ENCODE measurements around the gene TPM2.

TPM2 gene

GRCh38 chr9:35718721-35719511 lies 29.2 kb upstream of the TPM2 start:
- DNase-seq (ENCODE audit: low read depth, low spot score), result peak; percentile 64
- peak overlapping the region; percentile 73 for H3K27ac ChIP-seq

GRCh38 chr9:35717132-35717870 lies 27.6 kb upstream of the TPM2 start:
- DNase-seq (ENCODE audit: low read depth, low spot score), result no peak
- H3K27ac ChIP-seq, result no peak overlapping the region

GRCh38 chr9:35716230-35716629 lies 26.5 kb upstream of the TPM2 start:
- H3K27ac ChIP-seq, result no peak overlapping the region
- no peak for DNase-seq (ENCODE audit: low read depth, low spot score)

- H3K27ac ChIP-seq, result no peak overlapping the region
- DNase-seq (ENCODE audit: low read depth, low spot score), result no peak
Observed at GRCh38 chr9:35714579-35715252, 25.0 kb upstream of the TPM2 start.

GRCh38 chr9:35714123-35714522 lies 24.4 kb upstream of the TPM2 start:
- DNase-seq (ENCODE audit: low read depth, low spot score), result no peak

GRCh38 chr9:35713578-35713977 lies 23.9 kb upstream of the TPM2 start:
- no peak for DNase-seq (ENCODE audit: low read depth, low spot score)
- H3K27ac ChIP-seq, result no peak overlapping the region

More at GRCh38 chr9:35714123-35714522, 24.4 kb upstream of the TPM2 start:
- H3K27ac ChIP-seq, result no peak overlapping the region

GRCh38 chr9:35712762-35713400 lies 23.2 kb upstream of the TPM2 start:
- no peak for DNase-seq (ENCODE audit: low read depth, low spot score)
- H3K27ac ChIP-seq, result no peak overlapping the region

GRCh38 chr9:35711501-35712428 lies 22.0 kb upstream of the TPM2 start:
- no peak overlapping the region for H3K27ac ChIP-seq
- no peak for DNase-seq (ENCODE audit: low read depth, low spot score)

- no peak overlapping the region for H3K27ac ChIP-seq
Observed at GRCh38 chr9:35710818-35711500, 21.2 kb upstream of the TPM2 start.

GRCh38 chr9:35708146-35708545 lies 18.4 kb upstream of the TPM2 start:
- DNase-seq (ENCODE audit: low read depth, low spot score), result no peak
- no peak overlapping the region for H3K27ac ChIP-seq

More at GRCh38 chr9:35710818-35711500, 21.2 kb upstream of the TPM2 start:
- DNase-seq (ENCODE audit: low read depth, low spot score), result no peak

- H3K27ac ChIP-seq, result no peak overlapping the region
- DNase-seq (ENCODE audit: low read depth, low spot score), result no peak
Observed at GRCh38 chr9:35706951-35707350, 17.2 kb upstream of the TPM2 start.

- no peak overlapping the region for H3K27ac ChIP-seq
- no peak for DNase-seq (ENCODE audit: low read depth, low spot score)
Observed at GRCh38 chr9:35705836-35706430, 16.2 kb upstream of the TPM2 start.

GRCh38 chr9:35705372-35705771 lies 15.6 kb upstream of the TPM2 start:
- no peak overlapping the region for H3K27ac ChIP-seq
- DNase-seq (ENCODE audit: low read depth, low spot score), result no peak

- DNase-seq (ENCODE audit: low read depth, low spot score), result no peak
- no peak overlapping the region for H3K27ac ChIP-seq
Observed at GRCh38 chr9:35703906-35704672, 14.4 kb upstream of the TPM2 start.

- no peak for DNase-seq (ENCODE audit: low read depth, low spot score)
- no peak overlapping the region for H3K27ac ChIP-seq
Observed at GRCh38 chr9:35702696-35703095, 13.0 kb upstream of the TPM2 start.

GRCh38 chr9:35700942-35701341 lies 11.2 kb upstream of the TPM2 start:
- H3K27ac ChIP-seq, result no peak overlapping the region
- no peak for DNase-seq (ENCODE audit: low read depth, low spot score)

GRCh38 chr9:35700031-35700430 lies 10.3 kb upstream of the TPM2 start:
- DNase-seq (ENCODE audit: low read depth, low spot score), result no peak
- H3K27ac ChIP-seq, result no peak overlapping the region

- DNase-seq (ENCODE audit: low read depth, low spot score), result no peak
- no peak overlapping the region for H3K27ac ChIP-seq
Observed at GRCh38 chr9:35698231-35698630, 8.5 kb upstream of the TPM2 start.

Data from epithelial cell of prostate (primary cell).